ENCODE results near the gene SAPCD1.

The SAPCD1 gene

GRCh38 chr6:31720196-31720770 lies 42.2 kb upstream of the SAPCD1 start:
- H3K9ac ChIP-seq (ENCODE audit: low read length): no peak overlapping the region
- H3K14ac ChIP-seq (ENCODE audit: low read length in 2 of 2): peak overlapping the region in 1 of 2 experiments; percentile 11
- H2BK5ac ChIP-seq (ENCODE audit: low read depth, low read length, poor library complexity, severe bottlenecking): no peak overlapping the region
- H2AK5ac ChIP-seq (ENCODE audit: low read length, severe bottlenecking): no peak overlapping the region
- H2BK15ac ChIP-seq (ENCODE audit: low read depth, poor library complexity, severe bottlenecking): no peak overlapping the region
- H4K91ac ChIP-seq (ENCODE audit: low read length): no peak overlapping the region
- no peak overlapping the region for H2AFZ ChIP-seq (ENCODE audit: low read depth, low read length)
- H3K18ac ChIP-seq (ENCODE audit: low read depth in 1 of 2, low read length in 2 of 2): no peak overlapping the region
- H3K4me1 ChIP-seq (ENCODE audit: control insufficient read depth, insufficient read depth, low read depth, low read length): no peaks in the 10 kb centered on the region
- H2BK120ac ChIP-seq (ENCODE audit: low read depth, low read length): no peak overlapping the region
- no peak overlapping the region for H2BK12ac ChIP-seq (ENCODE audit: low read length in 2 of 2)
- H3K4ac ChIP-seq (ENCODE audit: low read depth in 1 of 2, low read length in 2 of 2): no peak overlapping the region
- H3K79me1 ChIP-seq (replicated peaks; ENCODE audit: low read length, poor library complexity, severe bottlenecking): no peaks in the 10 kb centered on the region
- no peak overlapping the region for H3K27ac ChIP-seq (ENCODE audit: low read length, poor library complexity, severe bottlenecking)
- DNase-seq: no peak
- H4K8ac ChIP-seq (ENCODE audit: low read length): no peak overlapping the region
- 95% methylated on average over 5 of the region's 5 CpGs for WGBS
- peaks cover 0 to 15% of the 10 kb centered on the region in 2 experiments for H3K36me3 ChIP-seq (ENCODE audit: control insufficient read depth in 1 of 2, insufficient read depth in 2 of 2, low read depth in 1 of 2, low read length in 2 of 2)
- H3K23ac ChIP-seq (ENCODE audit: low read length in 2 of 2): no peak overlapping the region
- H3K9me3 ChIP-seq (ENCODE audit: control insufficient read depth, low read length): no peaks in the 10 kb centered on the region
- H3K27me3 ChIP-seq (ENCODE audit: control insufficient read depth in 1 of 2, insufficient read depth in 1 of 2, low read length in 2 of 2): peaks cover 0 to 13% of the 10 kb centered on the region in 2 experiments
- no peak overlapping the region for H3K4me2 ChIP-seq (ENCODE audit: low read length, poor library complexity, severe bottlenecking)
- H3K4me3 ChIP-seq (ENCODE audit: insufficient read depth in 1 of 2, low read depth in 1 of 2, low read length in 2 of 2): no peak overlapping the region

- Histone ChIP-seq H2BK5ac (ENCODE audit: low read depth, low read length, poor library complexity, severe bottlenecking) (no peak within 1 kb of the TSS), H3K4me2 (ENCODE audit: low read length, poor library complexity, severe bottlenecking) (no peak within 1 kb of the TSS), H3K4me3 (ENCODE audit: insufficient read depth in 1 of 2, low read depth in 1 of 2, low read length in 2 of 2) (no peak within 1 kb of the TSS), H2BK12ac (ENCODE audit: low read length in 2 of 2) (no peak within 1 kb of the TSS), H3K18ac (ENCODE audit: low read depth in 1 of 2, low read length in 2 of 2) (no peak within 1 kb of the TSS), H3K14ac (ENCODE audit: low read length in 2 of 2) (no peak within 1 kb of the TSS), H3K27me3 (ENCODE audit: control insufficient read depth in 1 of 2, insufficient read depth in 1 of 2, low read length in 2 of 2) (peaks cover 0 to 10% of the 10 kb centered on the region in 2 experiments), H2BK120ac (ENCODE audit: low read depth, low read length) (no peak within 1 kb of the TSS), H4K8ac (ENCODE audit: low read length) (no peak within 1 kb of the TSS), H2AK5ac (ENCODE audit: low read length, severe bottlenecking) (no peak within 1 kb of the TSS), H3K36me3 (ENCODE audit: control insufficient read depth in 1 of 2, insufficient read depth in 2 of 2, low read depth in 1 of 2, low read length in 2 of 2) (peaks cover 10 to 21% of the 10 kb centered on the region in 2 experiments), H3K4me1 (ENCODE audit: control insufficient read depth, insufficient read depth, low read depth, low read length) (no peaks in the 10 kb centered on the region), H4K91ac (ENCODE audit: low read length) (no peak within 1 kb of the TSS), H2BK15ac (ENCODE audit: low read depth, poor library complexity, severe bottlenecking) (no peak within 1 kb of the TSS), H3K9ac (ENCODE audit: low read length) (no peak within 1 kb of the TSS), H3K79me1 (replicated peaks; ENCODE audit: low read length, poor library complexity, severe bottlenecking) (no peaks in the 10 kb centered on the region), H3K23ac (ENCODE audit: low read length in 2 of 2) (no peak within 1 kb of the TSS), H2AFZ (ENCODE audit: low read depth, low read length) (no peak within 1 kb of the TSS), H3K9me3 (ENCODE audit: control insufficient read depth, low read length) (no peaks in the 10 kb centered on the region), H3K27ac (ENCODE audit: low read length, poor library complexity, severe bottlenecking) (no peak within 1 kb of the TSS), H3K4ac (ENCODE audit: low read depth in 1 of 2, low read length in 2 of 2) (no peak within 1 kb of the TSS)
- no peak for DNase-seq
- 87% methylated on average over 4 of the region's 4 CpGs for WGBS
Observed at GRCh38 chr6:31721351-31722020, 41.0 kb upstream of the SAPCD1 start, which contains the start of gene LY6G6C. Gene LY6G6C (minus strand): TSS chr6:31721746. CDS start chr6:31721679, 67 bp downstream.

GRCh38 chr6:31722173-31722572 lies 40.3 kb upstream of the SAPCD1 start:
- Histone ChIP-seq H3K9me3 (ENCODE audit: control insufficient read depth, low read length) (no peaks in the 10 kb centered on the region), H2BK12ac (ENCODE audit: low read length in 2 of 2) (no peak overlapping the region), H2BK5ac (ENCODE audit: low read depth, low read length, poor library complexity, severe bottlenecking) (no peak overlapping the region), H2AFZ (ENCODE audit: low read depth, low read length) (no peak overlapping the region), H3K4me1 (ENCODE audit: control insufficient read depth, insufficient read depth, low read depth, low read length) (no peaks in the 10 kb centered on the region), H3K18ac (ENCODE audit: low read depth in 1 of 2, low read length in 2 of 2) (no peak overlapping the region), H3K4ac (ENCODE audit: low read depth in 1 of 2, low read length in 2 of 2) (no peak overlapping the region), H2BK120ac (ENCODE audit: low read depth, low read length) (no peak overlapping the region), H4K91ac (ENCODE audit: low read length) (no peak overlapping the region), H2BK15ac (ENCODE audit: low read depth, poor library complexity, severe bottlenecking) (no peak overlapping the region), H4K8ac (ENCODE audit: low read length) (no peak overlapping the region), H3K4me2 (ENCODE audit: low read length, poor library complexity, severe bottlenecking) (no peak overlapping the region), H3K27ac (ENCODE audit: low read length, poor library complexity, severe bottlenecking) (no peak overlapping the region), H3K14ac (ENCODE audit: low read length in 2 of 2) (no peak overlapping the region), H3K9ac (ENCODE audit: low read length) (no peak overlapping the region), H3K23ac (ENCODE audit: low read length in 2 of 2) (no peak overlapping the region), H3K4me3 (ENCODE audit: insufficient read depth in 1 of 2, low read depth in 1 of 2, low read length in 2 of 2) (no peak overlapping the region), H3K36me3 (ENCODE audit: control insufficient read depth in 1 of 2, insufficient read depth in 2 of 2, low read depth in 1 of 2, low read length in 2 of 2) (peaks cover 17 to 26% of the 10 kb centered on the region in 2 experiments), H3K27me3 (ENCODE audit: control insufficient read depth in 1 of 2, insufficient read depth in 1 of 2, low read length in 2 of 2) (peaks cover 0 to 10% of the 10 kb centered on the region in 2 experiments), H3K79me1 (replicated peaks; ENCODE audit: low read length, poor library complexity, severe bottlenecking) (peaks cover under 1% of the 10 kb centered on the region), H2AK5ac (ENCODE audit: low read length, severe bottlenecking) (no peak overlapping the region)
- DNase-seq: no peak
- 92% methylated on average over 3 of the region's 3 CpGs for WGBS

DNA sequence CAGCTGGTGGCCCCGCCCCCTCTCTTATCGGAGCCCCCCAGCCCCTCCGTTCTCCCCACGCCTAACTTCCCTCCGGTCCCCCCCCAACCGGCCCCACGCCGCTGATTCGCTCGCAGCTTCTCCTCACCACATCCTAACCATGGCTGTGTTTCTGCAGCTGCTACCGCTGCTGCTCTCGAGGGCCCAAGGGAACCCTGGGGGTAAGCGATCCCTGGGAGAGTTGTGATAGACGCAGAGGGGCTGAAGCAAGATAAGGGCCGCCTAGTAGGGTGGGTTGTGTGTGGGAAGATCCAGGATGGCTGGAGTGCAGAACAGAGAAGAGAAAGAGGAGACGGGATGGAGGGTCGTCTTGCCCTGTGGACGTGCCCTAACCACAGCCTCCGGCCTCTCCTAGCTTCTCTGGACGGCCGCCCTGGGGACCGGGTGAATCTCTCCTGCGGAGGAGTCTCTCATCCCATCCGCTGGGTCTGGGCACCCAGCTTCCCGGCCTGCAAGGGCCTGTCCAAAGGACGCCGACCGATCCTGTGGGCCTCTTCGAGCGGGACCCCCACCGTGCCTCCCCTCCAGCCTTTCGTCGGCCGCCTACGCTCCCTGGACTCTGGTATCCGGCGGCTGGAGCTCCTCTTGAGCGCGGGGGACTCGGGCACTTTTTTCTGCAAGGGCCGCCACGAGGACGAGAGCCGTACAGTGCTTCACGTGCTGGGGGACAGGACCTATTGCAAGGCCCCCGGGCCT lies 39.0 kb upstream of the SAPCD1 start, which contains the start of gene MPIG6B:
MPIG6B (plus strand) TSS at position 129 of the 735 bp plus-strand sequence; CDS start at position 140, 11 bp downstream.
- Histone ChIP-seq H3K4me1 (ENCODE audit: control insufficient read depth, insufficient read depth, low read depth, low read length) (peaks cover 2% of the 10 kb centered on the region), H2BK5ac (ENCODE audit: low read depth, low read length, poor library complexity, severe bottlenecking) (no peak within 1 kb of the TSS), H3K18ac (ENCODE audit: low read depth in 1 of 2, low read length in 2 of 2) (no peak within 1 kb of the TSS), H3K23ac (ENCODE audit: low read length in 2 of 2) (no peak within 1 kb of the TSS), H3K14ac (ENCODE audit: low read length in 2 of 2) (no peak within 1 kb of the TSS), H4K8ac (ENCODE audit: low read length) (no peak within 1 kb of the TSS), H2AFZ (ENCODE audit: low read depth, low read length) (no peak within 1 kb of the TSS), H3K9ac (ENCODE audit: low read length) (no peak within 1 kb of the TSS), H3K4me2 (ENCODE audit: low read length, poor library complexity, severe bottlenecking) (no peak within 1 kb of the TSS), H3K36me3 (ENCODE audit: control insufficient read depth in 1 of 2, insufficient read depth in 2 of 2, low read depth in 1 of 2, low read length in 2 of 2) (peaks cover 26 to 37% of the 10 kb centered on the region in 2 experiments), H3K79me1 (replicated peaks; ENCODE audit: low read length, poor library complexity, severe bottlenecking) (peaks cover 13% of the 10 kb centered on the region), H2BK12ac (ENCODE audit: low read length in 2 of 2) (no peak within 1 kb of the TSS), H2BK120ac (ENCODE audit: low read depth, low read length) (no peak within 1 kb of the TSS), H3K27ac (ENCODE audit: low read length, poor library complexity, severe bottlenecking) (no peak within 1 kb of the TSS), H4K91ac (ENCODE audit: low read length) (no peak within 1 kb of the TSS), H3K9me3 (ENCODE audit: control insufficient read depth, low read length) (no peaks in the 10 kb centered on the region), H2BK15ac (ENCODE audit: low read depth, poor library complexity, severe bottlenecking) (peak within 1 kb of the TSS; percentile 63), H3K27me3 (ENCODE audit: control insufficient read depth in 1 of 2, insufficient read depth in 1 of 2, low read length in 2 of 2) (peaks cover 0 to 10% of the 10 kb centered on the region in 2 experiments), H3K4me3 (ENCODE audit: insufficient read depth in 1 of 2, low read depth in 1 of 2, low read length in 2 of 2) (no peak within 1 kb of the TSS), H3K4ac (ENCODE audit: low read depth in 1 of 2, low read length in 2 of 2) (no peak within 1 kb of the TSS), H2AK5ac (ENCODE audit: low read length, severe bottlenecking) (no peak within 1 kb of the TSS)
- 90% methylated on average over 40 of the region's 46 CpGs for WGBS
- DNase-seq: no peak
